CMK (cell line): ENCODE results near the gene ZNF521.

ENCODE experiments used
- DNase-seq: peaks from one replicate; pipeline ENCODE4 v3.0.0-alpha.2; 2010; ENCODE audit warnings: low read depth

Gene ZNF521

DNA sequence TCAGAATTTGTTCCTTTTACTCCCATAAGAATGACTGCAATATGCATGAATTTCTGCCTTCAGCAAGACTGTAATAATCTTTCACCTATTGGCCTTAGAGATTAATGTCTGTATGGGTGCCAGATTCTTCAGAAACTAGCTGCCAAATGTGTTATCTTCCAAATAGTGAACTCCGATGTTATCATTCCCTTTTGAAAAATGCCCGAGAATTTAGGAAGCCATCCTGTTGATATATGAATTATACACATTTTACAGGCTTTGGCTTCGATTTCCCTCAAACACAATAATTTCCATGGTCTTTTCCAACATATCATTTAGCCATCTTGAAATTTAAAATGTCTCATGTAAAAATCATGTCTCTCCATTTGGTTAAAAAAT, 101.5 kb downstream of the ZNF521 start:
- no peak for DNase-seq

DNA sequence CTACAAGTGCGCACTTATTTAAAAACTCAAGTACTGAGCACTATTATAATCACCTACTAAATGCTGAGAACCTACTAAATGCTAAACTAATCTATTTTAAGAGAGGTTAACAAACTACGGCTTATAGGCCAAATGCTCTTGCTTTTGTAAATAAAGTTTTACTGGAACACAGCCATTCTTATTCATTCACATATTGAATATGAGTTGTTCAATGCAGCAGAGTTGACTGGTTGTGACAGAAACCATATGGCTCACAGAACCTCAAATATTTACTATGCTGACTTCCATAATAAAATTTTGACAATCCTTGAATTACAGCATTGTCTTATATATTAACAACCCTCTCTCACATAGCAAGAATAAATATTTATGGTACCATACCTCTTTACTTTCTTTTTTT, 103.2 kb downstream of the ZNF521 start:
- DNase-seq, result no peak

DNA sequence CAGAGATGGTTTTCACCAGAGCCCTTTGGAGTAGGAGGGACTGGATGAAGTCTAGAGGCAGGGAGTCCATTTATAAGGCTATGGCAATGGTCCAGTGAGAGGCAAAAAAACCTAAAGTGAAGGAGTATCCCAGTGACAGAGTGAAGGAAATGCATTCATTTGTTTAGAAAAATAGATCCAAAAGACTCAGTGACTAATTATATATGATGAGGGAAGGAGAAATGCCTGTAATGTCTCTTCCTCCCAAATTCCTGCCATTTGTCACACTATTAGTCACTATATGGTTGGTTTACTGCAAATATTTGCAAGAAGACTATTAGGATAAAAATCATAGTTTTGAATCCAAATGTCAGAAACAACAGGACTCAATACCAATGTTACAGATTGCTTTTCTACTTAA, 104.2 kb downstream of the ZNF521 start:
- no peak for DNase-seq

DNA sequence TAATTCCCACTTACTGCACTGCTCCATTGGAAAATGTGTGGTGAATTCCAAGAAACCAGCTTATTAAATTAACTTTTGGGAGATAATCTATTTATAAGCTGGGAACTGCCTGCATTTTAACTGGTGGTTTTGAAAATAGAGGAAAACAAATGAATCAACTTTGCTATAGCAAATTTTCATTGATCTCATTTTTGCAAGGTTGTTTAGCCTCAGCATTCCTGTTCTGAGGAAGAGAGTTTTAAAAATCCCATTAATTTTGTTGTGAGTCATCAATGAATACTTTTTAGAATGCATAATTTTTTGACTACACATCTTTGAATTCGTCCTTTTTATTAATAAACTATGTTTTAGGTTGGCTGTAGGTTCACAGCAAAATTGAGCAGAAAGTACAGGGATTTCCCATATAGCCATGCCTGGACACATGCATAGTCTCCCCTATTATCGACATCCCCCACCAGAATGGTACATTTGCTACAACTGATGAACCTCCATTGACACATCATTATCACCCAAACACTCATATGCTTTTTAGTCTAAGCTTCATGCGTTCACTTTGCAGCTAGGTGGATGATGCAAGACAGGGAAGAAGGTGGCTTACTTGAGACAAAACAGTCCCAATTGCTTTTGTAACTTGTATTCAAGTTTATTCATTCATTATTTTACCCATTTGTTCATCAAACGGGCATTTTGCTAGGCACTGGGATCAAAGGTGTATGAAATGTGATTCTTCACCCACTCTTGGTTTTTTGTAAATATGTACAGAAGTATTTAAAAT, 106.9 kb downstream of the ZNF521 start:
- DNase-seq, result no peak

DNA sequence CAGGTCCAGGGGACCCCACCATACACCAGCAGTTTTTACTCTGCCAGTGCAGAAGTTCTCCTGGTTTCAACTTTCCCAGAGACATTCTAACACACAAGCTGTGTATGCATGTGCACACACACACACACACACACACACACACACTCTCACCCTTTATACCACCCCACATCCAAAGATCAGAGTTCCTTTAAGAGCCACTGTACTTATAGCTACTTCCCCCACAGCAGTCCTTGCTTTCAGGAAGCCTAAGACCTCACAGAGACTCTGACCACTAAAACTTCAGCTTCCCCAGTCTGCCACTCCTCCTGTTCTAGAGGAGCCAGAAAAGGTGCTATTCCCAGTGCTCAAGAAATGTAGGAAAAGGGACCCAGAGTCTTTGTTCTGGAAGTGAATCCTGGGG, 107.8 kb downstream of the ZNF521 start:
- peak; percentile 60 for DNase-seq

DNA sequence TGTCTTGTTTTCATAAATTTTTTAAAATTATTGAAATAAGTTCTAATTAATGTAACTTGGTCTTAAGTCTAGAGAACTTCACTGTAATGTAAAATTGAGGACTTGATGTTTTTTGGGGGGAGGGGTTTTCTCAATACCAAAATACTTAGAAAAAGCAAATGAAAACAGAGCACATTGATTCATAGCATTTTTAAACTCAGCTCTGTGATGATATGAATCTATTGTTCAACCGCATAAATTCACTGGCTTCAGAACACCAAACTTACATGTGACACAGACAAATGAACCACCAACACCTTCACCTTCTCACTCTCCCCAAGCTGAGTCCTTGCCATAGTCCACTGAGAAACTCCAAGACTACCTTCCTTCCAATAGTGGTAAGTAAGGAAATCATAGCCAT, 108.2 kb downstream of the ZNF521 start:
- no peak for DNase-seq

DNA sequence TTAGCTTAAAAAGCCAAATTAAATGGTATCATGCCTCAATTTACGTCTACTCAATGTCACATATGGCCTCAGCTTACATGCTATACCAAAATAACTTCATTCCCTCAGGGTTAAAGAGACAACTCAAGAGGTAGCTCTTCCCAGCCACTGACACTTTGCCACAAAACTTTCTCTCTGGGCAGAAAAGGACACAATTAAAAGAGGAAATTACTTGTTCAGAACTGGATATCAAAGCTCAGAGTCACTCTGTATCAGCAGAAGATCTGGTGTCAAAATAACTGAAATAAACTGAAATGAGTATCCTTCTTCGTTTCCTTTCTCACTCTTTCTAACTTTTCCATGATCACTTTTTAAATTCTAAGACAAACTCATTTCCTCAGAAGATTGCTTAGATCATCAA, 108.7 kb downstream of the ZNF521 start:
- no peak for DNase-seq

DNA sequence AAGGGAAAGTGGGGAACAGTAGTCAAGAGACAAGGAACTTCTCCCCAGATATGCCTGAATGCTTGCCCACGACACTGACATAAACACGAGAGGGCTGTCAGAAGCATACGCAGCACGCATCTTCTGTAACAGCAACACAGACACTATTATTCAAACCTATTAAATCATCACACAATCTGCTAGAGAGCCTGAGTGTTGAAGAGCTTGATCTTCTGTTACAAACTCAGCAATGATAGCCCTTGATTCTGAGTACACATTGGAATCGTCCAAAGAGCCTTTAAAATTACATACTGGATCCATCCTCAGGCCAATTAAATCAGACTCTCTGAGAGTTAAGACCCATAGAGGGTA, 111.6 kb downstream of the ZNF521 start:
- no peak for DNase-seq

DNA sequence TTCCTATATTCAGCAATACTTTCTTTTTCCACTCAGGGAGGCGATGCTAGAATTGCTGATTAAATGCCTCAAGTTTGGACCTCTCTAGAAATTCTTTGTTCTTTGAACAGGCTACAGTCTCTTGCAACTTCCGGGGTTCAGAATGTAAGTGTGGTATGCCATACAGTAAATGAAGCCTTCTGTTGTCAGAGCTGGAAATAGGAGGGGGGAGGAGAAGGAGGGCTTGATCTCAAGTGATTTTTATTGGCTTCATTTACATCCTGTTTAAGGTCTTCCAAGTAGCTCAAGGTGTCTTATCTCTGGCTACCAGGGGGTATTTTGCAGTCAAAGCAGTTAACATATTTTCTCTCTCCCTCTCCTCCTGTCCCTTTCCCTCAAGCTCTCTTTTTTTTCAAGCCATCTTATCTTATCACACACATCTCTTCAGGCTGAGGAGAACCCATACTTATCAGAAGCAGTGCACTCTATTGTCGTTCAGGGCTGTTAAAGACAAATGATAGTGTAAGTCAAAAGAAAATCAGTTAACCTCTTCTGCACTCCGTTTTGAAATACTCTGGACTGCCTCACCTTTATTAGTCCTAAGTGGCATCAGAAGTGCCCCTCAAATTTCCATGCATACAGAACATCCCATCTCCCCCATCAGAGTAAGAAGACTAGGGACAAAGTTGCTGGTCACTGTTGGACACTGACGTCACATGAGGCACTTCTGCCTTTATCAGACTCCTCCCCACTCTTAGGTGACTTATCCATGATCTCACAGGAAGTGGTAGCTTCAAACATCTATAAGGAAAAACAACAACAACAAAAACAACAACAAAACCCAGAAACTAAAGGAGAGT, 112.2 kb downstream of the ZNF521 start:
- DNase-seq, result peak; percentile 87

DNA sequence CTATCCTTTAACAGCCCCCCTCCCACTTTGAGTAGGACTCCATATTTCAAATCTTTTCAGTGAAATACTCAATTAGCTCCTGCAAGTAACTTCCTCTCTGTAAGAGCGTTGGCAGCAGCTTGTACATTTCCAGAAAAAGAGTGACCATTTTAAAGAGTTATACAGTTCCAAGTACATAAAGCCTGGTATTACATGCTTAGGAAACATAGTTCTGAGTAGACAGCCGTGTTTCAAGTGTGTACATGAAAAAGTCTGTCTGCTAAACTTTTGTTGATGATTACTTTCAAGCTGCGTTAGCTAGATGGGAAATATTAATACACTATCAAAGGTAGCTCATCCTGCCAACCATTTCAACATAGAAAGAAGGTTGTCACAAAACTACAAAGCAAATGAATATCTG, 112.8 kb downstream of the ZNF521 start:
- DNase-seq, result no peak

DNA sequence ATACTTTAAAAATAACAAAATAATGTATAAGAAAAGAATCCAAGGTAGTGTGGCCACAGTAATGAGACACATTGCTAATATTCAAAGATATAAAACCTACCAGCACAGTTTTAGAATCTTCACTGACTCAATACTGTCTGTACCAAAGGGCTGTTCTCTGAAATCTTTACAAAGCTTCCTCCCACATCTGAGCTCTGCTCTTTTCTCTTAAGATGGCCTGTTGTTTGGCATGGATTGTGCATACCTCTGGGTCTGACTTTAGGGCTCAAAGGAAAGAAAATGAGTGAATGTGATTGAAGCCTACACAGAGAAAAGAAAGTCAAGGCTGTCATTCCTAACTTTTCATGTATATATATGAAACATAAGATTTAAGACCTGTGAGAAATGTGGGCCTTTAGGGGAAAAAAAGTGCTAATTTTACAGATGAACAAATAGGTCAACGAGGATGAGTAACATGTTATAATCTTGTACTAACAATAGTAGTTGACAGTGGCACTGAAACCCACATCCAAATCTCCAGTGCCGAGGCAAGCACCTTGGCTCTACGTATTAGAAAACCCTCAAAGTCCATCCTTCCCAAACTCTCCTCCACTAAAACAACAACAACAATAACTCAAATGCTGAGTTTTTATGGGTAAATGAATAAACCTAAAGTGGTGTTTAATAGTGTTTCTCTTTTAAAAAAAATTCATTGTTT, 114.2 kb downstream of the ZNF521 start:
- DNase-seq, result no peak

DNA sequence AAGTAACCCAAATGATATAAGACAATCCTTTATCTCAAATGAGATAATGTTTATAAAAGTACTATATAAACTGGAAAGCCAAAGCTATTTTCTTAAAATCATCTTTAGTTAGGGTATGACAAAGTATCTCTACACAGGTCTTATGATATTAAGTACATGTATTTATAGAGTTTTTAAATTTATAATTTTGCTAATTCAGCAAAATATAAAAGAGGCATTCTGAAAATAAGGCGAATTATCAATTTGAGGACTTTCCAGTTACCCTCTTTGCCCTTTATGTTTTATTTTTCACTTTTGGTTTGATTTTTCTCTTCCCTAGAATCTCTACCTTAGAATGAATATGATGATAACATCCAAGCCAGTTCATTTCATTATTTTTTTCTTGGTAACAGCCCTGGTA, 115.2 kb downstream of the ZNF521 start:
- DNase-seq, result no peak

DNA sequence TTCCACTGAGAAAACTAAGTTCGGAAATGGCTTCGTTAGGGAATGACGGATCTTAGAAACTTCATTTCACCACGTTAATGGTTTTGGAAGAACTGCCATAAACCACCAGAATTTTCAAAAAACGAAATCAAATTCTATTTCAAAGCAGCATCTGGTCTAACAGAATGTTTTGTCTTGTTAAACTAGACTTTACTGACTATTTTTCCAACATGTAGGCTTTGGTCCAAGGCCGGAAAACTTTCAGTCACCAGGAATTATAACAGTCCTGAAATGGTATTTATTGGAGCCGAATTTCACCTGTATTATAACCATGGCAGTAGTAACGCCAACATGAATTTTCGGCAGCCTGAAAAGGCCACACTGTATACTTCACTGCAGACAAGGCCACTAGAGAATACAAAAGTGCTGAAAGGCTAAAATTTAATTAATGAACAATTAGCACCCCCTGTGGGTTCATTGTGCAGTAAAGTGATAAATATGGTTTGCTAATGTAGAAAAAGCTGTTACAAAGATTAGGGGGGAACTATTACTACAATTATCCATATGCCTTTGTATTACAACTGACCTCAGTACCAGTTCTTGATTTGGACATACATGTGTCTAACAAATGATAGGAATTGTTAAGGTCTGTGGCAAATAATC, 116.4 kb downstream of the ZNF521 start:
- DNase-seq, result no peak

DNA sequence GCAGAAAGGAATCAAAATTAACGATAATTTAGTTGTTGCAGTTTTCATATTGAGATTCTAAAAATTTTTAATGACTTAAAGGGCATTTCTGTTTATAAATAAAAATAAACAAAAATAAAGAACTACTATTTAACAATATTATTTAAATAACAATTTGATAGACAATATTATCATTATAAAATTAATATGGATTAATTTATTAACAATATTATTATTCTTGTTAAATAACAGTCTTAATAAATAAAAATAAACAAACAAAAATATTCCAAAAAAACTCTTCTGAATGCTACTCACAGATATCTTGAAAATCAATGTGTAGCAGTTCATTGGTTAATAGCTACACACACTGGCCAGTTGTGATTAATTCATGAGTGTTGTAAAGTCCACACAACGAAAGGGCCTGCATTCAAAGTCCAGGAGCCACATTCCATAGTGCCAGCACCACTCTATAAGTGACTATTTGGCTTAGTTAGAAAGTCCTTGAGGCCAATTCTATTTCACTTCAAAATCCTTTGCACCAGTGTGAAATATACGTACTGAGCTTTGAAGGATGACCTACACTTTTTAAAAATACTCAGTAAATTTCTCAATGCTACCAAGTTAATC, 117.1 kb downstream of the ZNF521 start:
- no peak for DNase-seq

DNA sequence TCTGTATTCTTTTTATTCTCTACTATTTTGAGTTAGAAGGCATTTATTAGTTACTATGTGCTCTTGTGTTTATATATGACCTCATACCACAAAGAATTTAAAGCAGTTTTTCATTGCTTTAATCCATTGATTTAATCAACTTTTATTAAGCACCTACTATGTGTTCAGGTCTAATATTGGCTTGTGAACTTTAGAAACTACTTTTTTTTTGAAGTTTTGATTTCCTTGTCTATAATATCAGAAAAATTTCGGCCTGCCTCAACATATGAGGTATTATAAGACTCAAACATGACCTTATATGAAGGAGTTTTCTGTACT, 117.7 kb downstream of the ZNF521 start:
- DNase-seq, result no peak

DNA sequence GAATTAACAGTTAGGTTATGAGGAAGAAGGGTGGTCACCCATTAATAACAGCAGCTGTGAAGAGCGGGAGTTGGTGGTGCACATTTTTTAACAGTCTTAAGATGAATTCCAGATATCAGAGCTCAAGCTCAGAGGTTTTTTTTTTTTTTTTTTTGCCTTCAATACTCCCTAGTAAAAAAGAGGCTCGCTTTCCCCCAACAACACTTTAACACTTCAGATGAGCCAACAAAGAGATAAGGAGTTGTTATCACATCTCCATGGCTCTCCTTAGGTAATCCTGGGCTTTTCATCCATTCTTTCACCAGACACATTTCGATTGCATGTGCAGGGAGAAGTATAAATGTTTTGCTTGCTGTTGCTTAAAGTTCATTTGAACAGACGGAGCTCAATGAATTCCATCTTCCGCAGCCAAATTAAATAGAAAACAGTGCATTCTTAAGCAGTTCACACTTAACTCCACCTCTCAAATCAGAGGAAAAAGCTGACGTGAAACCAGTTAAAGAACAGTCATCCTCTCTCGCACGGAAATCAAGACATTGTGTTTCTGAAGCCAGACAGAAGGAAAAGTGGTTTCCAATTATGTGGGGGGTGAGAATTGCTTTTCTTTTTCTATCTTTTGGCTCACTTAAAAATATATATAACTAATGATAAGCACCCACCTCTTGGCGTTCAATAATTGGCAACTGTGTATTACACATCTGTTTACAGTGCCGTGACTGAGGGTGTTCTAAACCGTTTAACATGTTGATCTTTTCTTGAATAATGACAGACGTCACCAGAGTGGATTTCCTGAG, 118.2 kb downstream of the ZNF521 start:
- no peak for DNase-seq

DNA sequence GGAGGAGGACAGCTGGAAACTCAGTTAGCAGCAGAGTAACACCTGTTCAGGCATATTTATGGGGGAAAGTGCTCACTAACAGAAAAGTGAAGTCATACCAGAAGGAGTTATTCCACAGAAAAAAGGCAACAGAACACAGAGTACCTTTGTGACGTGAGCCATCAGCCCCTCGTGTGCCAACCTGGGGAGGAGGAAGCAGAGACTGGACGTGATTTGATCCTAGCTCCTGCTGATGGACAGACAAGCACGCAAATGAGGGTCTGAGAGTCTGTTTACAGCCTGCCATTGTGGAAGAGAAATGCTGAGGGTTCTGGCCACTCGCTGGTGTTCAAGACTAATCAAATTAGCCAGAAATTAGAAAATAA, 120.7 kb downstream of the ZNF521 start:
- DNase-seq, result no peak

DNA sequence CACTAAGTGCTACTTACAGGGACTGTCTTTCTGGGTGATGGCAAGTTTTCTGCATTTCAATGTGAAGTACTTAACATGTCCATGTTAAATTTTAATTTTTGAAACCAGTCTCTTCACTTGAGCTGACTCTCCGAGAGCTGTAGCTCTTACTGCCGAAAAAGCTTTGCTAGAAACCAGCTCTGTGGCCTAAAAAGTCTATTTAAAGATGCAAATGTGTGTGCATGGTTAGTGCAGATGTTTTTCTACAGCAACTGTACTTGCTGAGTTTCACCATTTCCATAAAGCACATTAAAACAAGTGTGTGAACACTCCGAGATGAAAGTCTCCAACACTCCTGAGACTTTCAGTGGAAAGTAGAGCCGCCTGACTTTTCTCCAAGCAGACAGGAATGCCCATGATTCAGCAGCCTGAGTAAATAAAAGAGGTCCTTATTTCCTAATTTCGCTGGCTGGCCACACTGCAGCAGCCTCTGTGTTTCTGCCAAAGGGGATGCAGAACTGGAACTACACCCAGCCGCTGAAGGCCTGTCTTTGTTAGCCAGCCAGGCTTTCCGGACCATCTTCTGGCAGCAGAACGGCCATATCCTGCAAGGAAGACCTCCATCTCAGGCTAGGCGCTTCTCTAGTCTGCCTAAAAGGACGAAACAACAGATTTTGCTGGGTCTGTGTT, 121.2 kb downstream of the ZNF521 start:
- DNase-seq, result no peak

DNA sequence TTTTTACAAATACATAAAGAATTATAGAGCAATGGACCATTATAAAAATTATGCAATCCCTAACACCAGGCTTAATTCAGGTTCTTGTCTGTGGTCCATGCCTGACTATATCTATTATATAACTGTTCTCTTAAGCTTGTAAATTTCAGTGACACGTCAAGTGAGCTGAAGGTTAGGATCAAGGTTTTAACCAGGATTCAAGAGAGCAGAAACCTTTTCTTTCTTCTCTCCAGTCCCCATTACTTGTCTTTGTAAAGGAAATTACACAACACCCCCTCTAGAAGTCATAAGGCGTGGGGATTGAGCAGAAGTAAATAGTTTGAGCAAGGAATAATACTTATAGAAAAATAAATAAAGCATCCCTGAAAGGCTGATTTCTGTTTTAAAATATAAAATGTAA, 122.0 kb downstream of the ZNF521 start:
- DNase-seq, result no peak

DNA sequence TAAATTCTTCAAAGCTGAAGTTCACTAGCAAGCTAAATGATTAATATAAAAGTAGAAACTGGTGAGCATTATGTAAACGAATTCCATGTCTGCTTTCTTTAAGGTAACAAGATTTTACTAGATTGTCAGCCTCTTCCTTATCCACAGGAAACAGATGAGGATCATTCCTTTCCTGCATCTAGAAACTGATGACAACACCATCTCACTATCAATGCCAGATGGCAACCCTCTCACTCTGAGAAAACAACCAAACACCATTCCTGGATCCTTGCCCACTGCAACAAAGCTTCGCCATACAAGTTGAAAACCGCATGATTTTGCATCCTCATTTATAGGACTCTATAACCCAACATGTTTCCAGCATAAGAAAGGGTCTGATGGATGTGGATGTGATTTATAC, 122.9 kb downstream of the ZNF521 start:
- DNase-seq, result peak; percentile 96

DNA sequence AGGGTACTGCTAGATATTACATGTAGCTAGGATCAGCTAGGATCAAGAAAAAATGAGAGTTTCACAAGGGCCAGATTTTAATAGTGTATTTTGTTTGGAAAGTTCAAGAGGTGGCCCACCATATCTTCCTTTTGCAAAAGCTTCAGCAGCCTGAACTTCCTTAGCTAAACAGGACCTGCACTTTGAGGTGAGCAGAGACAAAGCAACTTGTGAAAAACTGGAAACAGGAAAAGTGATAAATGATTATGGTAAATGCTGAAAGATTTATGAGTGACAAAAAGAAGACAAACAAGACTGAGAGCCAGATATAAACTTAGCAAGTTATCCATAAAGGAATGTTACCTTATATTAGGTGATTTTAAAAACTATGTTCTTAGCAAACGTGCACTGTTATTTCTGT, 123.6 kb downstream of the ZNF521 start:
- DNase-seq, result no peak
